ENCODE data around the gene IL4R.

Gene IL4R

DNA sequence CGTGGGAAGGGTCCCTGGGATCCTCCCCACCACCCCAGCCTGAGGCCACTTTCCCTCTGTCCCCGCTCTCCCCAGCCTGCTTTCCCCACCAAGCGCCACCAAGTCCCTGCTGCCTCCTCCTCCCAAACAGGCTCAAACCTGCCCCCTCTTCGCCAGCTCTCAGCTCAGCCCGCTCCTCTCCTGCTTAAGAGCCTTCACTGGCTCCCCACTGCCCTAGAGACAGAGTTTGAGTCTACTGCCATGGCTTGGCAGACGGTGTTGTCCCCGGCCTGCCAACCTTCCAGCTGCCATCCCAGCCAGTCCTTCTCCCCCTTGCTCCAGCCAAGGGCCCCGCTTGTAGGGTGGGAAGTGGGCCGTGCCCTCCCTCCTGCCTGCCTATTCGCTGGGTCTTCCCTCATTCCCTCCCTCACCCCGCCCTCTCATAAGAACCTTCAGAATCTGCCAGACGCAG lies 11.1 kb downstream of the IL4R start:
- Histone ChIP-seq H3K9ac (ENCODE audit: low read depth, low read length, poor library complexity) (no peak overlapping the region), H3K14ac (ENCODE audit: low read length) (no peak overlapping the region), H3K36me3 (replicated peaks in 1 of 2; ENCODE audit: control insufficient read depth in 2 of 2, insufficient read depth in 2 of 2, low read length in 2 of 2) (no peaks in the 10 kb centered on the region), H2BK15ac (ENCODE audit: low read length) (no peak overlapping the region), H2AK5ac (ENCODE audit: low read depth, low read length) (peak overlapping the region; percentile 13), H2BK120ac (ENCODE audit: low read depth, low read length) (no peak overlapping the region), H2BK5ac (ENCODE audit: low read length) (no peak overlapping the region), H2BK12ac (ENCODE audit: low read length) (no peak overlapping the region), H3K4me2 (ENCODE audit: insufficient read depth, low read length, poor library complexity, severe bottlenecking) (no peak overlapping the region), H3K27me3 (ENCODE audit: control insufficient read depth in 3 of 3, insufficient read depth in 3 of 3, low read depth in 1 of 3, low read length in 3 of 3) (no peaks in the 10 kb centered on the region), H3K9me3 (replicated peaks in 1 of 2; ENCODE audit: control insufficient read depth in 2 of 2, insufficient read depth in 1 of 2, low read depth in 1 of 2, low read length in 2 of 2) (no peaks in the 10 kb centered on the region), H3K4ac (ENCODE audit: low read length) (no peak overlapping the region), H3K23ac (ENCODE audit: low read depth, low read length, poor library complexity) (peak overlapping the region; percentile 59), H3K4me3 (ENCODE audit: low read length in 2 of 2) (no peak overlapping the region), H2AFZ (ENCODE audit: low read length) (no peak overlapping the region), H4K8ac (ENCODE audit: low read depth, low read length) (no peak overlapping the region), H3K18ac (ENCODE audit: low read length) (peak overlapping the region; percentile 35), H3K27ac (replicated peaks; ENCODE audit: low read length) (no peak overlapping the region), H3K4me1 (ENCODE audit: control insufficient read depth in 2 of 2, insufficient read depth in 1 of 2, low read depth in 1 of 2, low read length in 2 of 2) (peaks cover 4 to 8% of the 10 kb centered on the region in 2 donors), H4K91ac (ENCODE audit: low read depth, low read length, poor library complexity) (no peak overlapping the region), H3K79me1 (ENCODE audit: low read depth, low read length) (no peaks in the 10 kb centered on the region)
- DNase-seq (ENCODE audit: low spot score) = no peak
- WGBS, 2 donors (ENCODE audit: extremely low coverage in 2 of 2, insufficient read length in 2 of 2, insufficient replicate concordance in 1 of 2) = no CpG with 5 or more reads among the region's 12 CpGs

DNA sequence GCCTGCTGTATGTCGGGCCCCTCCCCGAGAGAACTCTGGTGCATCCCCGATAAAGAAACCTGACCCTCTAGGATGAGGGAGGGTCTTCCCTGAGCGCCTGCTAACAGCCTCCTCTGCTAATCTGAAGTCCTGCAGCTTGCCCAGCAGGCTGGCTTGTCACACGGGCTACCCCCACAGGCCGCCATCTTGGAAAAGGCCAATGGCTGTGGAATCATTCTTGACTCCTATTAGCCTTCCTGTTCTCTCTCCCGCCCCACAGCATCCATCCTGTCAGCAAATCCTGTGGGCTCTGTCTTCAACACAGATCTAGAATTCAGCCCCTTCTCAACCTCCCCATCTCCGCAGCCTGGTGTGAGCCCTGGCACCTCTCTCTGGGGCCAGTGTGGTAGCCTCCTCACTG lies 12.0 kb downstream of the IL4R start:
- H3K27ac ChIP-seq (replicated peaks; ENCODE audit: low read length) = no peak overlapping the region
- H3K4me3 ChIP-seq (ENCODE audit: low read length in 2 of 2) = no peak overlapping the region

DNA sequence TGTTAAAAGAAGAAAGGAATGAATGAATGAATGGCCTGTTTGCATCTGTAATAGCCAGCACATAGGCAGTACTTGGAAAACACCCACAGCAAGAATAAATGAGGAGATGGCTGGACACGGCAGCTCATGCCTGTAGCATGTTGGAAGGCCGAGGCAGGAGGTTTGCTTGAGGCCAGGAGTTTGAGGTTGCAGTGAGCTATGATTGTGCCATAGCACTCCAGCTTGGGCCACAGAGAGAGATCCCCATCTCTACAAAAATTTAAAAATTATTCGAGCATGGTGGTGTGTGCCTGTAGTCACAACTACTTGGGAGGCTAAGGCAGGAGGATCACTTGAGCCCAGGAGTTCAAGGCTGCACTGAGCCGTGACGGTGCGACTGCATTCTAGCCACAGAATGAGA lies 12.5 kb downstream of the IL4R start:
- no peak overlapping the region for H2BK120ac ChIP-seq (ENCODE audit: low read depth, low read length)
- peak overlapping the region; percentile 60 for H2AK5ac ChIP-seq (ENCODE audit: low read depth, low read length)
- no peak overlapping the region for H3K27ac ChIP-seq (replicated peaks; ENCODE audit: low read length)
- peak overlapping the region; percentile 70 for H3K4ac ChIP-seq (ENCODE audit: low read length)
- no peak overlapping the region for H3K14ac ChIP-seq (ENCODE audit: low read length)
- no CpG with 5 or more reads among the region's 6 CpGs for WGBS, 2 donors (ENCODE audit: extremely low coverage in 2 of 2, insufficient read length in 2 of 2, insufficient replicate concordance in 1 of 2)
- no peaks in the 10 kb centered on the region for H3K36me3 ChIP-seq (replicated peaks in 1 of 2; ENCODE audit: control insufficient read depth in 2 of 2, insufficient read depth in 2 of 2, low read length in 2 of 2)
- H2BK12ac ChIP-seq (ENCODE audit: low read length) = no peak overlapping the region
- H4K91ac ChIP-seq (ENCODE audit: low read depth, low read length, poor library complexity) = peak overlapping the region; percentile 41
- no peak for DNase-seq (ENCODE audit: low spot score)
- H3K23ac ChIP-seq (ENCODE audit: low read depth, low read length, poor library complexity) = no peak overlapping the region
- peak overlapping the region; percentile 68 for H2AFZ ChIP-seq (ENCODE audit: low read length)
- no peak overlapping the region for H2BK5ac ChIP-seq (ENCODE audit: low read length)
- H3K27me3 ChIP-seq (ENCODE audit: control insufficient read depth in 3 of 3, insufficient read depth in 3 of 3, low read depth in 1 of 3, low read length in 3 of 3) = no peaks in the 10 kb centered on the region
- H2BK15ac ChIP-seq (ENCODE audit: low read length) = peak overlapping the region; percentile 41
- H3K9me3 ChIP-seq (replicated peaks in 1 of 2; ENCODE audit: control insufficient read depth in 2 of 2, insufficient read depth in 1 of 2, low read depth in 1 of 2, low read length in 2 of 2) = peaks cover 0 to under 1% of the 10 kb centered on the region in 2 donors
- no peak overlapping the region for H4K8ac ChIP-seq (ENCODE audit: low read depth, low read length)
- H3K4me3 ChIP-seq (ENCODE audit: low read length in 2 of 2) = no peak overlapping the region
- H3K79me1 ChIP-seq (ENCODE audit: low read depth, low read length) = no peaks in the 10 kb centered on the region
- no peak overlapping the region for H3K4me2 ChIP-seq (ENCODE audit: insufficient read depth, low read length, poor library complexity, severe bottlenecking)
- peaks cover 4 to 8% of the 10 kb centered on the region in 2 donors for H3K4me1 ChIP-seq (ENCODE audit: control insufficient read depth in 2 of 2, insufficient read depth in 1 of 2, low read depth in 1 of 2, low read length in 2 of 2)
- H3K18ac ChIP-seq (ENCODE audit: low read length) = no peak overlapping the region
- H3K9ac ChIP-seq (ENCODE audit: low read depth, low read length, poor library complexity) = no peak overlapping the region

More for the DNA sequence above, 12.0 kb downstream of the IL4R start:
- H3K4me1 ChIP-seq (ENCODE audit: control insufficient read depth in 2 of 2, insufficient read depth in 1 of 2, low read depth in 1 of 2, low read length in 2 of 2) = peaks cover 4 to 8% of the 10 kb centered on the region in 2 donors
- peak overlapping the region; percentile 44 for H3K18ac ChIP-seq (ENCODE audit: low read length)
- no peak overlapping the region for H2BK12ac ChIP-seq (ENCODE audit: low read length)
- no peak for DNase-seq (ENCODE audit: low spot score)
- H3K14ac ChIP-seq (ENCODE audit: low read length) = peak overlapping the region; percentile 76
- no peaks in the 10 kb centered on the region for H3K36me3 ChIP-seq (replicated peaks in 1 of 2; ENCODE audit: control insufficient read depth in 2 of 2, insufficient read depth in 2 of 2, low read length in 2 of 2)
- no peaks in the 10 kb centered on the region for H3K79me1 ChIP-seq (ENCODE audit: low read depth, low read length)
- H2BK15ac ChIP-seq (ENCODE audit: low read length) = no peak overlapping the region
- no peak overlapping the region for H2AFZ ChIP-seq (ENCODE audit: low read length)
- no peak overlapping the region for H3K23ac ChIP-seq (ENCODE audit: low read depth, low read length, poor library complexity)
- H2BK5ac ChIP-seq (ENCODE audit: low read length) = no peak overlapping the region
- peak overlapping the region; percentile 51 for H2AK5ac ChIP-seq (ENCODE audit: low read depth, low read length)
- H2BK120ac ChIP-seq (ENCODE audit: low read depth, low read length) = no peak overlapping the region
- H3K4ac ChIP-seq (ENCODE audit: low read length) = no peak overlapping the region
- H3K9ac ChIP-seq (ENCODE audit: low read depth, low read length, poor library complexity) = no peak overlapping the region
- no peak overlapping the region for H3K4me2 ChIP-seq (ENCODE audit: insufficient read depth, low read length, poor library complexity, severe bottlenecking)
- no peak overlapping the region for H4K8ac ChIP-seq (ENCODE audit: low read depth, low read length)
- WGBS, 2 donors (ENCODE audit: extremely low coverage in 2 of 2, insufficient read length in 2 of 2, insufficient replicate concordance in 1 of 2) = no CpG with 5 or more reads among the region's 8 CpGs
- H3K27me3 ChIP-seq (ENCODE audit: control insufficient read depth in 3 of 3, insufficient read depth in 3 of 3, low read depth in 1 of 3, low read length in 3 of 3) = no peaks in the 10 kb centered on the region
- H4K91ac ChIP-seq (ENCODE audit: low read depth, low read length, poor library complexity) = no peak overlapping the region
- H3K9me3 ChIP-seq (replicated peaks in 1 of 2; ENCODE audit: control insufficient read depth in 2 of 2, insufficient read depth in 1 of 2, low read depth in 1 of 2, low read length in 2 of 2) = no peaks in the 10 kb centered on the region

DNA sequence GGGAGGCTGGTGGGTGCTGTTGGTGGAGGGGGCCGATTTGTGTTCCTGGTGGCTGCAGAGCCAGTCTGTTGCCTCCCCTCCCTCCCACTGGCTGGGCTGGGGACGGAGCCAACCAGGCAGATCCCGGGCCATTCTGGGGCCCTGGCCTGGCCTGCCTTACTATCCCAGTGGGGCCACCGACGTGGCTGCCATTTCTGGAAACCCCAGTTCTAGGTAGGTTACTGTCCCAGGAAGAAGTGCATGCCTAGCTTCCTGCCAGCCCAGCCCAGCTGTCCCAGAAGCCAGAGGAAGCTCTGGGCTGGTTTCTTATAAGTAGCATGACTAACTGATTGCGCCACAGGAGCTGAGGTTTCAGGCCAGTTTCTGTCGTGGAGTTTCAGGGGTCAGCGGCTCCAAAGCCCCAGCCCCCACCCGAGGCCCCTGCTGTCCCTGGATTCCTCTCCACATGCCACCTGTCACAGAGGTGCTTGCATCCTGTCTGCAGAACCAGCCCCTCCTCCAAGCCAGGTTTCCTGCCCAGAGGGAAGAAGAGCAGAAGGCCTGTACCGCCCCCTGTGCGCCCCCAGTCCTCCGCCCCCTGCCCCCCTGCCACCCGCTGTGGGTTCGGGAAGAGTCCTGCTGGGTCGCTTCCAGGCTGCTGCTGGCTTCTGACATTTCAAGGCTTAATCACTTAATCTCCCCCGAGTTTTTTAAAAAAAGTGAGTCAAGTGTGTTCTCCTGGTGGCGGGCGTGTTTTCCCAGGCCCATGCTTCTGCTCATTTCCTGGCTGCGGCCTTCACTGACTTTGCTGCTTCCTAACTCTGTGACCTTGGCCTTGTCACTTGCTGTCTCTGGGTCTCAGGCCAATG lies 13.2 kb downstream of the IL4R start:
- Histone ChIP-seq H3K9ac (ENCODE audit: low read depth, low read length, poor library complexity) (peak overlapping the region; percentile 74), H2BK120ac (ENCODE audit: low read depth, low read length) (no peak overlapping the region), H3K18ac (ENCODE audit: low read length) (peak overlapping the region; percentile 61), H3K23ac (ENCODE audit: low read depth, low read length, poor library complexity) (no peak overlapping the region), H2BK5ac (ENCODE audit: low read length) (no peak overlapping the region), H3K27me3 (ENCODE audit: control insufficient read depth in 3 of 3, insufficient read depth in 3 of 3, low read depth in 1 of 3, low read length in 3 of 3) (no peaks in the 10 kb centered on the region), H4K8ac (ENCODE audit: low read depth, low read length) (no peak overlapping the region), H3K4me3 (ENCODE audit: low read length in 2 of 2) (no peak overlapping the region), H3K4me2 (ENCODE audit: insufficient read depth, low read length, poor library complexity, severe bottlenecking) (no peak overlapping the region), H3K4ac (ENCODE audit: low read length) (peak overlapping the region; percentile 70), H3K79me1 (ENCODE audit: low read depth, low read length) (no peaks in the 10 kb centered on the region), H3K4me1 (ENCODE audit: control insufficient read depth in 2 of 2, insufficient read depth in 1 of 2, low read depth in 1 of 2, low read length in 2 of 2) (peaks cover 4 to 8% of the 10 kb centered on the region in 2 donors), H3K9me3 (replicated peaks in 1 of 2; ENCODE audit: control insufficient read depth in 2 of 2, insufficient read depth in 1 of 2, low read depth in 1 of 2, low read length in 2 of 2) (peaks cover 0 to 3% of the 10 kb centered on the region in 2 donors), H4K91ac (ENCODE audit: low read depth, low read length, poor library complexity) (peak overlapping the region; percentile 41), H3K36me3 (replicated peaks in 1 of 2; ENCODE audit: control insufficient read depth in 2 of 2, insufficient read depth in 2 of 2, low read length in 2 of 2) (no peaks in the 10 kb centered on the region), H3K27ac (replicated peaks; ENCODE audit: low read length) (no peak overlapping the region), H2AFZ (ENCODE audit: low read length) (peak overlapping the region; percentile 68), H2AK5ac (ENCODE audit: low read depth, low read length) (peak overlapping the region; percentile 60), H3K14ac (ENCODE audit: low read length) (no peak overlapping the region), H2BK12ac (ENCODE audit: low read length) (no peak overlapping the region), H2BK15ac (ENCODE audit: low read length) (peak overlapping the region; percentile 41)
- no peak for DNase-seq (ENCODE audit: low spot score)
- WGBS, 2 donors (ENCODE audit: extremely low coverage in 2 of 2, insufficient read length in 2 of 2, insufficient replicate concordance in 1 of 2) = no CpG with 5 or more reads among the region's 19 CpGs
